B cell (primary cell): ENCODE measurements around the gene RHOV. TPM values are rescaled to one million over a fixed set of nuclear protein-coding genes. Genes with fewer than 3 reads are reported as not detected.

Experiments used
- ATAC-seq: fragments of 200-7000 bp; cut with Tn5 transposase; one replicate; pipeline ENCODE4 v1.10.0; 2021; ENCODE audit warnings: low read depth, mild to moderate bottlenecking, moderate number of reproducible peaks, moderate library complexity
- CTCF ChIA-PET: fragments of 350-600 bp; sonication (Branson Sonifier 250); formaldehyde crosslinking; loops from one replicate; lab custom pipeline; 2021; ENCODE audit warnings: antibody characterized with exemption, inconsistent platforms; lab: Charles Lee
- POLR2A ChIA-PET: fragments of 350-600 bp; sonication (Branson Sonifier 250); formaldehyde crosslinking; loops from one replicate; lab custom pipeline; 2021; ENCODE audit warnings: antibody characterized with exemption; lab: Charles Lee
- DNase-seq: peaks from one replicate; pipeline ENCODE4 v3.0.0; 2013
- H2AFZ ChIP-seq: 2 replicates; pipeline ENCODE4 v1.6.1; 2012; ENCODE audit warnings: mild to moderate bottlenecking, low read depth, low read length; ENCODE audit not compliant: insufficient read depth, poor library complexity, severe bottlenecking
- H3K27ac ChIP-seq, 2 donors: 1 replicate in 1 of 2; 2 replicates in 1 of 2; pipeline ENCODE4 v1.5.1; 2012 to 2013; ENCODE audit warnings: low read length in 2 of 2, mild to moderate bottlenecking in 2 of 2, moderate library complexity in 1 of 2
- H3K27me3 ChIP-seq, 4 experiments: fragments of 200-600 bp in 1 of 4; sonication (generic) in 1 of 4; replicated peaks in 1 of 4; 1 replicate in 2 of 4; 2 replicates in 2 of 4; pipeline versions ENCODE4 v1.6.1 to v1.7.0; 2013 to 2016; ENCODE audit warnings: low read length in 3 of 4, mild to moderate bottlenecking in 2 of 4, mixed read lengths in 1 of 4, moderate library complexity in 1 of 4; ENCODE audit not compliant: insufficient read depth in 4 of 4, control insufficient read depth in 3 of 4; ENCODE audit errors: control extremely low read depth in 1 of 4
- H3K36me3 ChIP-seq, 2 experiments: replicated peaks in 1 of 2; 1 replicate in 1 of 2; 2 replicates in 1 of 2; pipeline versions ENCODE4 v1.6.1 to v1.7.1; 2013; ENCODE audit warnings: low read length in 1 of 2; ENCODE audit not compliant: insufficient read depth in 2 of 2, control insufficient read depth in 1 of 2; ENCODE audit errors: control extremely low read depth in 1 of 2, extremely low read depth in 1 of 2
- H3K4me1 ChIP-seq, 2 donors: fragments of 200-600 bp in 1 of 2; sonication (generic) in 1 of 2; 1 replicate in 1 of 2; 2 replicates in 1 of 2; pipeline versions ENCODE4 v1.5.1 to v1.6.1; 2013 to 2017; ENCODE audit warnings: low read length in 2 of 2; ENCODE audit not compliant: control insufficient read depth in 2 of 2, insufficient read depth in 2 of 2
- H3K4me2 ChIP-seq: replicated peaks from 2 replicates; pipeline ENCODE3; 2012; ENCODE audit warnings: mild to moderate bottlenecking, low read depth, low read length; ENCODE audit not compliant: poor library complexity, severe bottlenecking
- H3K4me3 ChIP-seq, 5 experiments: fragments of 200-600 bp in 1 of 5; sonication (generic) in 1 of 5; 1 replicate in 3 of 5; 2 replicates in 2 of 5; pipeline versions ENCODE4 v1.5.1 to v1.7.0; 2011 to 2016; ENCODE audit warnings: low read length in 4 of 5, mild to moderate bottlenecking in 4 of 5, low read depth in 2 of 5, control low read depth in 1 of 5, moderate library complexity in 1 of 5; ENCODE audit not compliant: insufficient read depth in 1 of 5; ENCODE audit errors: control extremely low read depth in 1 of 5, extremely low read depth in 1 of 5
- H3K79me2 ChIP-seq: fragments of 200-600 bp; sonication (generic); one replicate; pipeline ENCODE4 v1.6.0; 2016; ENCODE audit warnings: low read length; ENCODE audit not compliant: control insufficient read depth, insufficient read depth
- H3K9ac ChIP-seq: fragments of 200-600 bp; sonication (generic); 2 replicates; pipeline ENCODE4 v1.6.1; 2017; ENCODE audit warnings: mild to moderate bottlenecking, low read length, moderate library complexity
- H3K9me3 ChIP-seq, 3 donors: one replicate each; pipeline versions ENCODE4 v1.6.1 to v1.7.1; 2013; ENCODE audit warnings: low read length in 2 of 3; ENCODE audit not compliant: control insufficient read depth in 2 of 3, insufficient read depth in 1 of 3; ENCODE audit errors: control extremely low read depth in 1 of 3
- H4K20me1 ChIP-seq: 2 replicates; pipeline ENCODE4 v1.6.0; 2012; ENCODE audit warnings: mild to moderate bottlenecking, low read length; ENCODE audit not compliant: insufficient read depth, control insufficient read depth, poor library complexity, severe bottlenecking
- H3K27ac Mint-ChIP-seq: one replicate; pipeline ENCODE4 v1.8.0; 2021; ENCODE audit warnings: mixed read lengths
- H3K27me3 Mint-ChIP-seq: one replicate; pipeline ENCODE4 v1.8.0; 2021; ENCODE audit warnings: mixed read lengths
- H3K4me1 Mint-ChIP-seq: one replicate; pipeline ENCODE4 v1.8.0; 2021; ENCODE audit warnings: mixed read lengths
- H3K4me3 Mint-ChIP-seq: one replicate; pipeline ENCODE4 v1.8.0; 2021; ENCODE audit warnings: mixed read lengths
- H3K9me3 Mint-ChIP-seq: one replicate; pipeline ENCODE4 v1.8.0; 2022; ENCODE audit warnings: mixed read lengths; ENCODE audit not compliant: insufficient read depth
- EZH2 ChIP-seq: IDR thresholded peaks from 2 replicates; pipeline ENCODE4 v1.6.1; 2012; ENCODE audit warnings: borderline replicate concordance, low read depth, mild to moderate bottlenecking, moderate library complexity, low read length; ENCODE audit not compliant: insufficient read depth, poor library complexity, severe bottlenecking
- WGBS: methylation state at CpG from one replicate; pipeline ENCODE4 v1.1.5; 2013; ENCODE audit warnings: missing lambda C conversion rate; ENCODE audit not compliant: insufficient coverage; 5-methylcytosine and 5-hydroxymethylcytosine counted together
- intact Hi-C: fragments of 100-400 bp; cut with micrococcal nuclease; formaldehyde crosslinking; loops from one replicate; pipeline ENCODE4 v1.10.0; 2022
- polyA minus RNA-seq: library from RNA; depleted of rRNA, polyadenylated mRNA; stranded (reverse); fragments of >200 nt; gene quantifications from 2 replicates; pipeline ENCODE4 v1.2.3, GENCODE V29; 2012
- polyA plus RNA-seq: library from polyadenylated mRNA; depleted of rRNA; stranded (reverse); fragments of >200 nt; gene quantifications from 2 replicates; pipeline ENCODE4 v1.2.3, GENCODE V29; 2012
- total RNA-seq, 2 donors: library from RNA; stranded (reverse); fragments of 120-200 nt in 1 of 2; gene quantifications; 1 replicate in 1 of 2; 2 replicates in 1 of 2; pipeline versions ENCODE4 v1.2.3 to v1.2.4, GENCODE V29; 2013 to 2022
- TF ChIP-seq, protein P1 (sequence below): fragments of 200-600 bp; IDR thresholded peaks from one replicate; pipeline ENCODE4 v1.8.0; 2022; ENCODE audit warnings: antibody characterized with exemption, mild to moderate bottlenecking

RHOV gene, protein sequence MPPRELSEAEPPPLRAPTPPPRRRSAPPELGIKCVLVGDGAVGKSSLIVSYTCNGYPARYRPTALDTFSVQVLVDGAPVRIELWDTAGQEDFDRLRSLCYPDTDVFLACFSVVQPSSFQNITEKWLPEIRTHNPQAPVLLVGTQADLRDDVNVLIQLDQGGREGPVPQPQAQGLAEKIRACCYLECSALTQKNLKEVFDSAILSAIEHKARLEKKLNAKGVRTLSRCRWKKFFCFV
- total RNA-seq, result 0.41 and 0.54 TPM in 2 replicates
- total RNA-seq (2013), result 0.02 TPM
- 0.09 TPM in 1 of 2 replicates, not detected in the other for polyA plus RNA-seq
- polyA minus RNA-seq, result not detected in 2 replicates

DNA sequence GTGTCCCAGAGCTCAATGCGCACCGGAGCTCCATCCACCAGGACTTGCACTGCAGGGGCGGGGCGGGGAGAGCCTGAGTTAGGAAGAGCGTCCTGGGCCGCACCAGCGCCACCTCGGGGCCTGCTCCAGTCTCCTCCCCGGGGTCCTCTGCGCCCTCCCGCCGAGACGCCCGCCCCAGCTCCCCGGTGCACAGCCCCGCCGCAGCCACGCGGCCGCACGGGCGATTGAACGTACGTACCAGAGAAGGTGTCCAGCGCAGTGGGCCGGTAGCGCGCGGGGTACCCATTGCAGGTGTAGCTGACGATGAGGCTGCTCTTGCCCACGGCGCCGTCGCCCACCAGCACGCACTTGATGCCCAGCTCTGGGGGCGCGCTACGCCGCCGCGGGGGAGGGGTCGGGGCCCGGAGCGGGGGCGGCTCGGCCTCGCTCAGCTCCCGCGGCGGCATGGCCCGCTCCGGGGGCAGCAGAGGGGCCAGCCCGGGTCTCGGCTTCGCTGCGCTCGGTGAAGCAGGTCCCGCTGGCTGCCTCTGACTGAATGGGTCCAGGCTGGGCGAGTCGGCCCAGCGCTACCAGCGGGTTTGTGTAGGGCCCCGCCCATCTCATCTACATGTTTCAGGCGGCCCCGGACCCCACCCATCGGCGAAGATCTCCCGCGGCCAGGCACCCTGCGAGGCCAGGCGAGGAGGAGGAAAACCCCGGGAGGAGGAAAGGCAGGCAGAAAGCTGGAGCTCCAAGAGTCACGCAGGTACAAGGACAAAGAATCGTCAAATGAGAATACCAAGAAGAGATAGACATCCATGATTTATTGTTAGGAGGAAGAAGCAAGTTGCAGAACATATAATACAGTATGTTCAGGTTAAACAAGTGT lies at the start of gene RHOV:
Gene RHOV (minus strand): TSS at position 541 of the 868 bp plus-strand sequence. CDS start 95 bp downstream, at position 446.
- Histone ChIP-seq H3K4me3 (peak within 1 kb of the TSS; percentile 8 to 61 (median 53)), H3K9ac (peak within 1 kb of the TSS; percentile 69), H3K27me3 (peaks cover 0 to 17% (median 0%) of the 10 kb centered on the region in 4 experiments), H3K27ac (no peak within 1 kb of the TSS), H3K36me3 (no peaks in the 10 kb centered on the region), H3K4me1 (peaks cover 6 to 11% of the 10 kb centered on the region in 2 donors), H3K79me2 (no peaks in the 10 kb centered on the region), H3K9me3 (no peaks in the 10 kb centered on the region), H2AFZ (peak within 1 kb of the TSS; percentile 84), H3K4me2 (peak within 1 kb of the TSS; percentile 96), H4K20me1 (no peaks in the 10 kb centered on the region)
- under 1% methylated on average over 74 of the region's 74 CpGs for WGBS
- intact Hi-C loops, result loop anchor here (2.0 kb wide), 1 partner anchor 21 kb away; the partner anchor contains the start of gene VPS18
- Mint-ChIP-seq H3K4me1 (peaks cover 25% of the 10 kb centered on the region), H3K9me3 (no peaks in the 10 kb centered on the region), H3K27ac (no peak within 1 kb of the TSS), H3K4me3 (peak within 1 kb of the TSS; percentile 89), H3K27me3 (peaks cover 6% of the 10 kb centered on the region)
- POLR2A ChIA-PET, result interaction anchor here (0.7 to 0.9 kb wide), 4 partner anchors 21 to 514 kb away, joined by 3 to 4 read pairs (median 3); no protein-coding TSS in a partner anchor
- TF ChIP-seq, protein P1, sequence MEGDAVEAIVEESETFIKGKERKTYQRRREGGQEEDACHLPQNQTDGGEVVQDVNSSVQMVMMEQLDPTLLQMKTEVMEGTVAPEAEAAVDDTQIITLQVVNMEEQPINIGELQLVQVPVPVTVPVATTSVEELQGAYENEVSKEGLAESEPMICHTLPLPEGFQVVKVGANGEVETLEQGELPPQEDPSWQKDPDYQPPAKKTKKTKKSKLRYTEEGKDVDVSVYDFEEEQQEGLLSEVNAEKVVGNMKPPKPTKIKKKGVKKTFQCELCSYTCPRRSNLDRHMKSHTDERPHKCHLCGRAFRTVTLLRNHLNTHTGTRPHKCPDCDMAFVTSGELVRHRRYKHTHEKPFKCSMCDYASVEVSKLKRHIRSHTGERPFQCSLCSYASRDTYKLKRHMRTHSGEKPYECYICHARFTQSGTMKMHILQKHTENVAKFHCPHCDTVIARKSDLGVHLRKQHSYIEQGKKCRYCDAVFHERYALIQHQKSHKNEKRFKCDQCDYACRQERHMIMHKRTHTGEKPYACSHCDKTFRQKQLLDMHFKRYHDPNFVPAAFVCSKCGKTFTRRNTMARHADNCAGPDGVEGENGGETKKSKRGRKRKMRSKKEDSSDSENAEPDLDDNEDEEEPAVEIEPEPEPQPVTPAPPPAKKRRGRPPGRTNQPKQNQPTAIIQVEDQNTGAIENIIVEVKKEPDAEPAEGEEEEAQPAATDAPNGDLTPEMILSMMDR, result peak; percentile 34
- no peak for TF ChIP-seq EZH2
- ATAC-seq, result peak; percentile 84
- CTCF ChIA-PET, result interaction anchor here (1.0 to 2.7 kb wide), 6 partner anchors 10 to 30 kb away, joined by 3 to 10 read pairs (median 6); partner anchors contain the start of gene VPS18
- DNase-seq, result peak; percentile 72
